Lower leg skin (tissue), 3 donors: ENCODE data around the gene BPIFB4.

Experiments used
- CTCF ChIP-seq, 3 donors: fragments of 450-650 bp; IDR thresholded peaks; one replicate each; pipeline ENCODE4 v1.5.1; 2016; ENCODE audit warnings: antibody characterized with exemption in 3 of 3, mild to moderate bottlenecking in 3 of 3, moderate library complexity in 2 of 3
- POLR2A ChIP-seq, 2 donors: fragments of 450-650 bp; IDR thresholded peaks; one replicate each; pipeline ENCODE4 v1.6.1; 2016 to 2017; ENCODE audit warnings: antibody characterized with exemption in 2 of 2, mild to moderate bottlenecking in 1 of 2, moderate library complexity in 1 of 2

DNA sequence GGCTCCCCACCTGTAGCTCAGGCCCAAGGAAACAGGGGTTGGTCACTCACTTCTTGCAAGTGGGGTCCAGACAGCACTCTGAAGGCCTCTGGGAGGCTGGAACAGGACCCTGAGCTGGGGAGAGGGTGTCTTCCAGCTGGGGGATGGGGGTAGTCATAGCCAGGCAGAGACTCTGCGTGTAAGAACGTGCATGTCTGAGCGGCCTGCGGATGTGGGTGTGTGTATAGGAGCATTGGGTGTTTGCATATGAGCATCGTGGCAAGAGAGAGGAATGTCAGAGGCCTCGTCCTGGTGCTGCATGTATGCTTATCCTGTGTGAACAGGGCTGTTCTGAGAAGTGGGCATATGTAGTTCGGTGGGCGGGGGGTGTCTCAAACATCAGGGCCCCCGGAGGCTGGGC, 13.7 kb upstream of the BPIFB4 start:
- TF ChIP-seq POLR2A (IDR thresholded peaks at IDR 0.05) (no peak), CTCF (IDR thresholded peaks at IDR 0.05) (no peak)
